HG03066 (cell line): Measurements from ENCODE around the gene NAXE.

ENCODE experiments used
- ATAC-seq: cut with Tn5 transposase; IDR thresholded peaks from one replicate; pipeline ENCODE4 v1.9.1; 2021; ENCODE audit warnings: low read depth; ENCODE audit not compliant: unreplicated experiment

The NAXE gene

GRCh38 chr1:156643049-156643777 lies 51.6 kb downstream of the NAXE start:
- no peak for ATAC-seq

GRCh38 chr1:156643778-156644092 lies 52.2 kb downstream of the NAXE start:
- peak; percentile 70 for ATAC-seq
